ENCODE results near the gene ATP8B2.
"Not testable (repeated sequence)": the region's sequence is repeated elsewhere in the genome, so short reads cannot be mapped to it uniquely, and the experiment has no call there.

ATP8B2 gene

DNA sequence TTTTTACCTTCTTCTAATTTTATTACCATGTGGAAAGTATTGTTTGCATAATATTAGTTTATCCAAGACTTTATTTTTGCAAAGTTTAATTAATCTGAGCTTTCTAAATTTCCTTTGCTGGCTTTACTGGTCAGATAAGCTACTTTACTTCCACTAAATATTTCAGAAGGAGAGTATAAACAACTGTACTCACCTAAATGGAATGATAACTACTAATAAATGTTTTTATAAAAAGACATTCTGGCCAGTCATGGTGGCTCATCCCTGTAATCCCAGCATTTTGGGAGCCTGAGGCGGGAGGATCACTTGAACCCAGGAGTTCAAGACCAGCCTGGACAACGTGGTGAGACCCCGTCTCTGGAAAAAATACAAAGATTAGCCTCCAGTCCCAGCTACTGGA lies 36.0 kb downstream of the ATP8B2 start:
- TF ChIP-seq POLR2AphosphoS5 (IDR thresholded peaks at IDR 0.05; ENCODE audit: low read depth) (no peak), GABPA (IDR thresholded peaks at IDR 0.05; ENCODE audit: low read depth) (no peak), SPI1 (IDR thresholded peaks at IDR 0.05; ENCODE audit: borderline replicate concordance, low read depth) (no peak)
- TF ChIP-seq, protein P1, sequence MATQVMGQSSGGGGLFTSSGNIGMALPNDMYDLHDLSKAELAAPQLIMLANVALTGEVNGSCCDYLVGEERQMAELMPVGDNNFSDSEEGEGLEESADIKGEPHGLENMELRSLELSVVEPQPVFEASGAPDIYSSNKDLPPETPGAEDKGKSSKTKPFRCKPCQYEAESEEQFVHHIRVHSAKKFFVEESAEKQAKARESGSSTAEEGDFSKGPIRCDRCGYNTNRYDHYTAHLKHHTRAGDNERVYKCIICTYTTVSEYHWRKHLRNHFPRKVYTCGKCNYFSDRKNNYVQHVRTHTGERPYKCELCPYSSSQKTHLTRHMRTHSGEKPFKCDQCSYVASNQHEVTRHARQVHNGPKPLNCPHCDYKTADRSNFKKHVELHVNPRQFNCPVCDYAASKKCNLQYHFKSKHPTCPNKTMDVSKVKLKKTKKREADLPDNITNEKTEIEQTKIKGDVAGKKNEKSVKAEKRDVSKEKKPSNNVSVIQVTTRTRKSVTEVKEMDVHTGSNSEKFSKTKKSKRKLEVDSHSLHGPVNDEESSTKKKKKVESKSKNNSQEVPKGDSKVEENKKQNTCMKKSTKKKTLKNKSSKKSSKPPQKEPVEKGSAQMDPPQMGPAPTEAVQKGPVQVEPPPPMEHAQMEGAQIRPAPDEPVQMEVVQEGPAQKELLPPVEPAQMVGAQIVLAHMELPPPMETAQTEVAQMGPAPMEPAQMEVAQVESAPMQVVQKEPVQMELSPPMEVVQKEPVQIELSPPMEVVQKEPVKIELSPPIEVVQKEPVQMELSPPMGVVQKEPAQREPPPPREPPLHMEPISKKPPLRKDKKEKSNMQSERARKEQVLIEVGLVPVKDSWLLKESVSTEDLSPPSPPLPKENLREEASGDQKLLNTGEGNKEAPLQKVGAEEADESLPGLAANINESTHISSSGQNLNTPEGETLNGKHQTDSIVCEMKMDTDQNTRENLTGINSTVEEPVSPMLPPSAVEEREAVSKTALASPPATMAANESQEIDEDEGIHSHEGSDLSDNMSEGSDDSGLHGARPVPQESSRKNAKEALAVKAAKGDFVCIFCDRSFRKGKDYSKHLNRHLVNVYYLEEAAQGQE (IDR thresholded peaks at IDR 0.05; ENCODE audit: insufficient replicate concordance, low read depth) = no peak
- TF ChIP-seq, protein P2, sequence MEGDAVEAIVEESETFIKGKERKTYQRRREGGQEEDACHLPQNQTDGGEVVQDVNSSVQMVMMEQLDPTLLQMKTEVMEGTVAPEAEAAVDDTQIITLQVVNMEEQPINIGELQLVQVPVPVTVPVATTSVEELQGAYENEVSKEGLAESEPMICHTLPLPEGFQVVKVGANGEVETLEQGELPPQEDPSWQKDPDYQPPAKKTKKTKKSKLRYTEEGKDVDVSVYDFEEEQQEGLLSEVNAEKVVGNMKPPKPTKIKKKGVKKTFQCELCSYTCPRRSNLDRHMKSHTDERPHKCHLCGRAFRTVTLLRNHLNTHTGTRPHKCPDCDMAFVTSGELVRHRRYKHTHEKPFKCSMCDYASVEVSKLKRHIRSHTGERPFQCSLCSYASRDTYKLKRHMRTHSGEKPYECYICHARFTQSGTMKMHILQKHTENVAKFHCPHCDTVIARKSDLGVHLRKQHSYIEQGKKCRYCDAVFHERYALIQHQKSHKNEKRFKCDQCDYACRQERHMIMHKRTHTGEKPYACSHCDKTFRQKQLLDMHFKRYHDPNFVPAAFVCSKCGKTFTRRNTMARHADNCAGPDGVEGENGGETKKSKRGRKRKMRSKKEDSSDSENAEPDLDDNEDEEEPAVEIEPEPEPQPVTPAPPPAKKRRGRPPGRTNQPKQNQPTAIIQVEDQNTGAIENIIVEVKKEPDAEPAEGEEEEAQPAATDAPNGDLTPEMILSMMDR (IDR thresholded peaks at IDR 0.05; ENCODE audit: insufficient read depth, low read length) = no peak
- DNase-seq (ENCODE audit: low read depth in 1 of 2, low spot score in 1 of 2) = no peak
- no peak overlapping the region for H3K4me3 ChIP-seq (replicated peaks; ENCODE audit: insufficient read depth, low read length)
- no peak overlapping the region for H3K27ac ChIP-seq (replicated peaks)
- no peaks in the 10 kb centered on the region for H3K27me3 ChIP-seq (ENCODE audit: insufficient read depth, poor library complexity, severe bottlenecking)

DNA sequence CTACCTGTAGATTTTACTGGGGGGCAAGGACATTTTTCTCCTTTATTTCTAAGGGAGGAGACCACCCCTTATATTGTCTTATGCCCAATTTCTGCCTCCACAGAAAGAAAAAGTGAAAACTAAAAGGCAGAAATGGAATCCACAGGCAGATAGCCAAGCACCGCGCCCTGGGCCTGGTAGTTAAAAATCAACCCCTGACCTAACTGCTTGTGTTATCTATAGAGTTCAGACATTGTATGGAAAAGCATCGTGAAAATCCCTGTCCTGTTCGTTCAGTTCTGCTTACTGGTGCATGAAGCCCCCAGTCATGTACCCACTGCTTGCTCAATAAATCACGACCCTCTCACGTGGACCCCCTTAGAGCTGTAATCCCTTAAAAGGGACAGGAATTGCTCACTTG lies 46.1 kb downstream of the ATP8B2 start:
- H3K27me3 ChIP-seq (ENCODE audit: insufficient read depth, poor library complexity, severe bottlenecking) = no peaks in the 10 kb centered on the region
- no peak overlapping the region for H3K27ac ChIP-seq (replicated peaks)
- TF ChIP-seq POLR2AphosphoS5 (IDR thresholded peaks at IDR 0.05; ENCODE audit: low read depth) (no peak), SPI1 (IDR thresholded peaks at IDR 0.05; ENCODE audit: borderline replicate concordance, low read depth) (no peak), GABPA (IDR thresholded peaks at IDR 0.05; ENCODE audit: low read depth) (no peak)
- TF ChIP-seq, protein P2 (IDR thresholded peaks at IDR 0.05; ENCODE audit: insufficient read depth, low read length) = no peak
- TF ChIP-seq, protein P1 (IDR thresholded peaks at IDR 0.05; ENCODE audit: insufficient replicate concordance, low read depth) = no peak
- no peak for DNase-seq (ENCODE audit: low read depth in 1 of 2, low spot score in 1 of 2)
- no peak overlapping the region for H3K4me3 ChIP-seq (replicated peaks; ENCODE audit: insufficient read depth, low read length)

DNA sequence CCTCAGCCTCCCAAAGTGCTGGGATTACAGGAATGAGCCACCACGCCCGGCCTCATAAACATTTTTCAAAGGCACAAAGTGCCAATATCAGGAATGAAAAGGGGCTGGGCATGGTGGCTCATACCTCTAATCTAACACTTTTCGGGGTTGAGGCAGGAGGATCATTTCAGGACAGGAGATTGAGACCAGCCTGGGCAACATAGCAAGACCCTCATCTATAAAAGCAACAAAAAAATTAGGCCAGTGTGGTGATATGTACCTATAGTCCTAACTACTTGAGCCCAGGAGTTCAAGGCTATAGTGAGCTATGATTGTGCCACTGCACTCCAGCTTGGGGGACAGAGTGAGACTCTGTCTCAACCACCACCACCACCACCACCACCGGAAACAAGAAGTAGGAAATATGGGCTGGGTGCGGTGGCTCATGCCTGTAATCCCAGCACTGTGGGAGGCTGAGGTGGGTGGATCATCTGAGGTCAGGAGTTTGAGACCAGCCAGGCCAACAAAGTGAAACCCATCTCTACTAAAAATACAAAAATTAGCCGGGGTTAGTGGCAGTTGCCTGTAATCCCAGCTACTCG lies 48.5 kb downstream of the ATP8B2 start:
- not testable (repeated sequence) for H3K4me3 ChIP-seq (replicated peaks; ENCODE audit: insufficient read depth, low read length); H3K27me3 ChIP-seq (ENCODE audit: insufficient read depth, poor library complexity, severe bottlenecking); H3K27ac ChIP-seq (replicated peaks)
- peak; percentile 96 for TF ChIP-seq POLR2AphosphoS5 (IDR thresholded peaks at IDR 0.05; ENCODE audit: low read depth)
- peak in 1 of 2 experiments; percentile 86 for DNase-seq (ENCODE audit: low read depth in 1 of 2, low spot score in 1 of 2)

DNA sequence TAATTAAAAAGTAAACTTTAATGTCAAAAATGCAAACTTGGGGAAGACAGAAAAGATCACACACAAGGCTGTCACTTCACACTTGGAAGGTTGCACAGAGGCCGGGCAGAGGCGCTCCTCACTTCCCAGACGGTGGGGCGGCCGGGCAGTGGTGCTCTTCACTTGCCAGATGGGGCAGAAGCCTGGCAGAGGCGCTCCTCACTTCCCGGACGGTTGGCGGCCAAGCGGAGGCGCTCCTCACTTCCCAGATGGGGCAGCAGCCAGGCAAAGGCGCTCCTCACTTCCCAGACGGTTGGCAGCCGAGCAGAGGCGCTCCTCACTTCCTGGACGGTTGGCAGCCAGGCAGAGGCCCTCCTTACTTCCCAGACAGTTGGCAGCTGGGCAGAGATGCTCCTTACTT lies 54.0 kb downstream of the ATP8B2 start:
- TF ChIP-seq POLR2AphosphoS5 (IDR thresholded peaks at IDR 0.05; ENCODE audit: low read depth) = no peak
- TF ChIP-seq, protein P1 (IDR thresholded peaks at IDR 0.05; ENCODE audit: insufficient replicate concordance, low read depth) = no peak
- TF ChIP-seq SPI1 (IDR thresholded peaks at IDR 0.05; ENCODE audit: borderline replicate concordance, low read depth) = no peak
- TF ChIP-seq, protein P2 (IDR thresholded peaks at IDR 0.05; ENCODE audit: insufficient read depth, low read length) = no peak
- no peak for TF ChIP-seq GABPA (IDR thresholded peaks at IDR 0.05; ENCODE audit: low read depth)
- Histone ChIP-seq H3K4me3 (replicated peaks; ENCODE audit: insufficient read depth, low read length) (no peak overlapping the region), H3K27me3 (ENCODE audit: insufficient read depth, poor library complexity, severe bottlenecking) (no peaks in the 10 kb centered on the region), H3K27ac (replicated peaks) (no peak overlapping the region)
- no peak for DNase-seq (ENCODE audit: low read depth in 1 of 2, low spot score in 1 of 2)
